ENCODE measurements around the gene OR1Q1. TPM values are rescaled to one million over a fixed set of nuclear protein-coding genes. Genes with fewer than 3 reads are reported as not detected.

Gene OR1Q1
- total RNA-seq, 1 experiment from 2014 or later: not detected

DNA sequence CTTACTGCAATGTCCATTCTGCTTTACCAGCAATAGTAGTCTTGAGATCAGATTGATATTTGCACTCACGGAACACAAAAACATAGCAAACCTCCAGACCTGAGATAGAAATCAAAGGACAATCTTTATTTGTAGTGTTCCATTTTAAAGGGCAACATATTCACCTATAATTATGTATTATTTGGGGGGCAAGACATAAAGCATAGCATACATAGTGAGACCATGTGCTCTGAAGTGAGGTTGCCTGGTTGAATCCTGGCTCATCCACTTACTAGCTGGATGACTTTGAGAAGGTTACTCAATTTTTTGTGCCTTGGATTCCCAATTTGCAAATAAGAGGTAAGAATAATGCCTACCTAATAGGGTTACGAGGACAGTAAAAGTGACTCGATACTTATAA, 43.0 kb downstream of the OR1Q1 start, which contains the start of gene OR1B1:
Gene OR1B1 (minus strand): TSS at position 101 of the 400 bp plus-strand sequence.
- Histone ChIP-seq H2BK5ac (ENCODE audit: insufficient read length, low read length) (no peak within 1 kb of the TSS), H4K8ac (replicated peaks; ENCODE audit: insufficient read length, low read depth, low read length) (no peak within 1 kb of the TSS), H3K27me3 (ENCODE audit: insufficient read depth, low read length) (no peaks in the 10 kb centered on the region), H2AK5ac (ENCODE audit: insufficient read length, low read length) (no peak within 1 kb of the TSS), H4K5ac (ENCODE audit: insufficient read length, low read depth, low read length) (no peak within 1 kb of the TSS), H3K14ac (ENCODE audit: insufficient read depth, low read length) (no peak within 1 kb of the TSS), H3K9me3 (ENCODE audit: control insufficient read depth, low read depth, low read length) (peaks cover 60% of the 10 kb centered on the region), H2BK15ac (ENCODE audit: low read depth, low read length) (no peak within 1 kb of the TSS), H2AFZ (ENCODE audit: low read length) (no peak within 1 kb of the TSS), H4K91ac (ENCODE audit: insufficient read length, low read depth, low read length) (no peak within 1 kb of the TSS), H3K4me1 (ENCODE audit: insufficient read depth, low read length) (no peaks in the 10 kb centered on the region), H3K4me2 (ENCODE audit: insufficient read depth, insufficient read length, low read length) (no peak within 1 kb of the TSS), H3K23ac (ENCODE audit: insufficient read length, low read depth, low read length) (no peak within 1 kb of the TSS), H3K23me2 (ENCODE audit: insufficient read length, low read depth, low read length, poor library complexity, severe bottlenecking) (no peaks in the 10 kb centered on the region), H3K56ac (ENCODE audit: insufficient read length, low read depth, low read length) (no peak within 1 kb of the TSS), H4K20me1 (ENCODE audit: control insufficient read depth, insufficient read depth, insufficient read length) (no peaks in the 10 kb centered on the region), H2BK120ac (ENCODE audit: low read depth, low read length, poor library complexity, severe bottlenecking) (no peak within 1 kb of the TSS), H3K79me1 (ENCODE audit: insufficient read depth, low read depth, low read length, poor library complexity, severe bottlenecking) (no peaks in the 10 kb centered on the region), H3K4ac (ENCODE audit: low read depth, low read length) (no peak within 1 kb of the TSS), H3K9ac (ENCODE audit: extremely low read depth, insufficient read length, low read length) (no peak within 1 kb of the TSS), H3K18ac (ENCODE audit: insufficient read length, low read depth, low read length) (no peak within 1 kb of the TSS), H3K79me2 (ENCODE audit: insufficient read depth, low read length) (no peaks in the 10 kb centered on the region), H2BK12ac (ENCODE audit: insufficient read length, low read depth, low read length) (no peak within 1 kb of the TSS), H3K27ac (ENCODE audit: insufficient read length, low read depth, low read length) (no peak within 1 kb of the TSS), H3T11ph (ENCODE audit: low read length) (no peak within 1 kb of the TSS), H2BK20ac (ENCODE audit: low read depth, low read length, poor library complexity, severe bottlenecking) (no peak within 1 kb of the TSS)
- DNase-seq: no peak
- H3K27ac Mint-ChIP-seq: no peak within 1 kb of the TSS
- no CpG with 5 or more reads among the region's 3 CpGs for WGBS (ENCODE audit: extremely low coverage, insufficient read length, low lambda C conversion rate)
- peaks cover 0 to 33% (median 3%) of the 10 kb centered on the region in 3 experiments; a peak in 2 of 7 replicates for H3K36me3 Mint-ChIP-seq (ENCODE audit: insufficient read depth in 1 of 3, low read depth in 3 of 3)
- no peaks in the 10 kb centered on the region for H3K4me1 Mint-ChIP-seq
- no peaks in the 10 kb centered on the region; the same call in 1 of the 2 replicates for H3K27me3 Mint-ChIP-seq (ENCODE audit: low read depth)
- TF ChIP-seq, protein P1, sequence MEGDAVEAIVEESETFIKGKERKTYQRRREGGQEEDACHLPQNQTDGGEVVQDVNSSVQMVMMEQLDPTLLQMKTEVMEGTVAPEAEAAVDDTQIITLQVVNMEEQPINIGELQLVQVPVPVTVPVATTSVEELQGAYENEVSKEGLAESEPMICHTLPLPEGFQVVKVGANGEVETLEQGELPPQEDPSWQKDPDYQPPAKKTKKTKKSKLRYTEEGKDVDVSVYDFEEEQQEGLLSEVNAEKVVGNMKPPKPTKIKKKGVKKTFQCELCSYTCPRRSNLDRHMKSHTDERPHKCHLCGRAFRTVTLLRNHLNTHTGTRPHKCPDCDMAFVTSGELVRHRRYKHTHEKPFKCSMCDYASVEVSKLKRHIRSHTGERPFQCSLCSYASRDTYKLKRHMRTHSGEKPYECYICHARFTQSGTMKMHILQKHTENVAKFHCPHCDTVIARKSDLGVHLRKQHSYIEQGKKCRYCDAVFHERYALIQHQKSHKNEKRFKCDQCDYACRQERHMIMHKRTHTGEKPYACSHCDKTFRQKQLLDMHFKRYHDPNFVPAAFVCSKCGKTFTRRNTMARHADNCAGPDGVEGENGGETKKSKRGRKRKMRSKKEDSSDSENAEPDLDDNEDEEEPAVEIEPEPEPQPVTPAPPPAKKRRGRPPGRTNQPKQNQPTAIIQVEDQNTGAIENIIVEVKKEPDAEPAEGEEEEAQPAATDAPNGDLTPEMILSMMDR (conservative IDR thresholded peaks at IDR 0.05): no peak
- peaks cover 82 to 86% of the 10 kb centered on the region in 2 experiments for H3K9me3 Mint-ChIP-seq
- H3K4me3 Mint-ChIP-seq: no peak within 1 kb of the TSS
